ENCODE results near the gene IL11.
"Not testable (repeated sequence)": the region's sequence is repeated elsewhere in the genome, so short reads cannot be mapped to it uniquely, and the experiment has no call there.

Gene IL11

GRCh38 chr19:55352040-55352439, 18.2 kb downstream of the IL11 start:
- no peak for DNase-seq (ENCODE audit: low read depth in 3 of 3)

- DNase-seq (ENCODE audit: low read depth in 3 of 3) = no peak
These were observed 19.5 kb downstream of the IL11 start for GRCh38 chr19:55350620-55351315.

- DNase-seq (ENCODE audit: low read depth in 3 of 3) = no peak
These were observed 21.8 kb downstream of the IL11 start for GRCh38 chr19:55348317-55349034.

GRCh38 chr19:55347442-55348009, 22.7 kb downstream of the IL11 start:
- no peak for DNase-seq (ENCODE audit: low read depth in 3 of 3)

- DNase-seq (ENCODE audit: low read depth in 3 of 3) = no peak
These were observed 23.4 kb downstream of the IL11 start for GRCh38 chr19:55346725-55347441.

GRCh38 chr19:55345818-55346724, 24.2 kb downstream of the IL11 start:
- no peak for DNase-seq (ENCODE audit: low read depth in 3 of 3)

- no peak for DNase-seq (ENCODE audit: low read depth in 3 of 3)
These were observed 25.0 kb downstream of the IL11 start for GRCh38 chr19:55345101-55345817.

- no peak for DNase-seq (ENCODE audit: low read depth in 3 of 3)
These were observed 25.8 kb downstream of the IL11 start for GRCh38 chr19:55344444-55344843.

- no peak for DNase-seq (ENCODE audit: low read depth in 3 of 3)
These were observed 28.4 kb downstream of the IL11 start for GRCh38 chr19:55341595-55342531.

GRCh38 chr19:55341171-55341588, 29.1 kb downstream of the IL11 start:
- DNase-seq (ENCODE audit: low read depth in 3 of 3) = peak; percentile 49 to 68 (median 50)

GRCh38 chr19:55340784-55341147, 29.5 kb downstream of the IL11 start:
- DNase-seq (ENCODE audit: low read depth in 3 of 3) = peak in 1 of 3 donors; percentile 26

- no peak for DNase-seq (ENCODE audit: low read depth in 3 of 3)
These were observed 30.1 kb downstream of the IL11 start for GRCh38 chr19:55339889-55340783.

GRCh38 chr19:55339105-55339888, 31.0 kb downstream of the IL11 start, which contains the start of gene KMT5C:
TSS of gene KMT5C (plus strand) at chr19:55339876. CDS start at chr19:55341937, 2,061 bp downstream.
- DNase-seq (ENCODE audit: low read depth in 3 of 3) = peak; percentile 100

- no peak for DNase-seq (ENCODE audit: low read depth in 3 of 3)
These were observed 34.2 kb downstream of the IL11 start for GRCh38 chr19:55336101-55336500.

- DNase-seq (ENCODE audit: low read depth in 3 of 3) = no peak
These were observed 36.4 kb downstream of the IL11 start for GRCh38 chr19:55333870-55334269.

- not testable (repeated sequence) for DNase-seq (ENCODE audit: low read depth in 3 of 3)
These were observed 40.5 kb downstream of the IL11 start for GRCh38 chr19:55329791-55330190.

GRCh38 chr19:55328774-55329318, 41.4 kb downstream of the IL11 start:
- DNase-seq (ENCODE audit: low read depth in 3 of 3) = not testable (repeated sequence)

All from stimulated activated CD4-positive, alpha-beta T cell treated with anti-CD3 and anti-CD28 coated beads, TNF-alpha, amount 100 ng/mL, for 48 hours (primary cell).